GM19099 (cell line): Measurements from ENCODE around the gene PPP1R16B.

Experiments used
- POLR2A ChIP-seq: IDR thresholded peaks from 3 replicates; pipeline ENCODE4 v1.6.1; 2011; ENCODE audit warnings: low read depth; ENCODE audit not compliant: insufficient read length; ENCODE audit errors: extremely low read depth

The PPP1R16B gene

DNA sequence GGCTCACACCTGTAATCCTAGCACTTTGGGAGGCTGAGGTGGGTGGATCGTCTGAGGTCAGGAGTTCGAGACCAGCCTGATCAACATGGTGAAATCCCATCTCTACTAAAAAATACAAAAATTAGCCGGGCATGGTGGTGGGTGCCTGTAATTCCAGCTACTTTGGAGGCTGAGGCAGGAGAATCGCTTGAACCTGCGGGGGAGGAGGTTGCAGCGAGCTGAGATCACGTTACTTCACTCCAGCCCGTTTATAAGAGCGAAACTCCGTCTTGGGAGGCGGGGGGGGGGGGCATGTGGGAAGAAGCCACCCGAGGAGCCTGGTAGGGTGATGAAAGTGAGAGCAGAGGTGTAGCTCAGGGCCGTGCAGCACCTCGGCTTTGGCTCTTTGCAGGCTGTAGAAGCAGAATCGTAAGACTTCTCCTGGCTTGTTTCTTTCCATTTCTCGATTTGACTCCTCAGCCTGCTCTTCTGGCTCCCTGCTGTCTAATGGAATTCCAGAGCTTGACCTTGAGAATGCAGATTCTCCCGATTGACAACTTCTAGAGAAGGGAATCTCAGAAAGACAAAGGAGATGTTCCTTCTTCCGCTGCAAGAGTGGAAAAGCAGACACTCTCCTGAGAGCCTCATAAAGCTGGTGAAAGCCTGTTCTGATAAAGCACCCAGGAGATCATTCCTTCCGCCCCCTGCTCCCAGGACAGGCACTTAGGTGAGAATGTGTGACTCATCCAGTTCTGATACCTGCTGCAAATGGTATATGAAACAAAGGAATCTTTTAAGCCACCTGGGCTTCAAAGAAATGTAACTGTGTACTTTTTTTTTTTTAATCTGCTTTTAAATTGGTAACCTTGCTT is 26.0 kb upstream of the PPP1R16B start:
- TF ChIP-seq POLR2A: no peak

- TF ChIP-seq POLR2A: no peak
Measured at GRCh38 chr20:38782275-38782674, 23.2 kb upstream of the PPP1R16B start.

DNA sequence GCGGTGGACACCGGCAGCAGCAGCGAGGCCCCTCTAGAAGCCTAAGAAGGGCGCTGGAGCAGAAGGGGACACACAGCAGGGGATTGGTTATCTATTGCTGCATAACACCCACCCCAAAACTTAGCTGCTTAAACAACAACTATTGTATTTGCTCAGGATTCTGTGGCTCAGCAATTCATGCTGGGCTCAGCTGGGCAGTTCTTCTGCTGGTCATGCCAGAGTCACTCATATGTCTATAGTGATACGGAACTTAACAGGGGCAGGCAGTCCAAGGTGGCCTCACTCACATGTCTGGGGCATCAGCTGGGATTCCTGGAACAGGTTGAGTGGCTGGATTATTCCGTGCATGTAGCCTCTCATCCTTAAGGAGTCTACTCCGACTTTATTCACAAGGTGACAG is 17.6 kb upstream of the PPP1R16B start:
- TF ChIP-seq POLR2A: no peak

GRCh38 chr20:38789503-38790199 is 15.8 kb upstream of the PPP1R16B start:
- TF ChIP-seq POLR2A: no peak

- TF ChIP-seq POLR2A: no peak
Measured at GRCh38 chr20:38790200-38791053, 15.1 kb upstream of the PPP1R16B start.

GRCh38 chr20:38791291-38791690 is 14.2 kb upstream of the PPP1R16B start:
- no peak for TF ChIP-seq POLR2A

GRCh38 chr20:38791940-38792339 is 13.6 kb upstream of the PPP1R16B start:
- TF ChIP-seq POLR2A: no peak

DNA sequence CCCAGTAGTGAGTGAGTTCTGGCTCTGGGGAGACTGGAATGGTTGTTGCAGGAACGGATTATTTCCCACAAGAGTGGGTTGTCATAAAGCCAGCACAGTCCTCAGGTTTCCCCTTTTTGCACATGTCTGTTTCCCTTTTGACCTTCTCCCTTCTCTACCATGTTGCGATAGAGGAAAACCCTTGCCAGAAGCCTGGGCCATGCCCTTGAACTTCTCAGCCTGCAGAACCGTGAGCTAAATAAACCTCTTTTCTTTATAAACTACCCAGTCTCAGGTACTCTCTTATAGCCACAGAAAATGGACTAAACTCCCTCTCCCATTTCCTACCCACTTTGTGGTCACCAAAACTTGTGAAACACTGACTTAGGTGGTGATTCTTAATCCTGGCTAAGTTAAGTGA is 7.2 kb upstream of the PPP1R16B start:
- TF ChIP-seq POLR2A: no peak

DNA sequence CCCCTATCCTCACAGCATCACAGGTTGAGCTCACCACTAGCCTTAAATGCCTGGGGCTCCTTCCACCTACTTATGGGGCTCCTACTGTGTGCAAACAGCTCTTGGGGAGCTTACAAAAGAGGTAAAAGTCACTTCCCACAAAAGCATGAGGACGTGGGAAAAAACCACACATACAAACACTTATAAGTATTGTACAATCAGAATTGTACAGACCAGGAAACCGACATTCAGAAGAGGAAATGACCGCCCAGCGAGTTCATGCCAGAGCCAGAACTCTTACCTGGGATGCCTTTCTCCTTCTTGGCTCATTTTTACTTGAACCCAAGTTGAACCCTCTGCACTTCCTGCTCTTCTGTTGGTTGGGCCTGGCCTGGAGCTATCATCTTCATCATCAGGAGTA is 6.3 kb upstream of the PPP1R16B start:
- no peak for TF ChIP-seq POLR2A

GRCh38 chr20:38800882-38801281 is 4.6 kb upstream of the PPP1R16B start:
- TF ChIP-seq POLR2A: no peak

GRCh38 chr20:38804221-38804620 is 1.3 kb upstream of the PPP1R16B start:
- TF ChIP-seq POLR2A: no peak

- no peak for TF ChIP-seq POLR2A
Measured at GRCh38 chr20:38804682-38805501, 605 bp upstream of the PPP1R16B start.

- TF ChIP-seq POLR2A: no peak
Measured at GRCh38 chr20:38805958-38806854, 709 bp downstream of the PPP1R16B start.
